GM18498 (cell line): Measurements from ENCODE around the gene TMEM184B.

ENCODE experiments used
- ATAC-seq: cut with Tn5 transposase; IDR thresholded peaks from one replicate; pipeline ENCODE4 v1.9.1; 2021; ENCODE audit warnings: mild to moderate bottlenecking, moderate library complexity; ENCODE audit not compliant: unreplicated experiment

TMEM184B gene

DNA sequence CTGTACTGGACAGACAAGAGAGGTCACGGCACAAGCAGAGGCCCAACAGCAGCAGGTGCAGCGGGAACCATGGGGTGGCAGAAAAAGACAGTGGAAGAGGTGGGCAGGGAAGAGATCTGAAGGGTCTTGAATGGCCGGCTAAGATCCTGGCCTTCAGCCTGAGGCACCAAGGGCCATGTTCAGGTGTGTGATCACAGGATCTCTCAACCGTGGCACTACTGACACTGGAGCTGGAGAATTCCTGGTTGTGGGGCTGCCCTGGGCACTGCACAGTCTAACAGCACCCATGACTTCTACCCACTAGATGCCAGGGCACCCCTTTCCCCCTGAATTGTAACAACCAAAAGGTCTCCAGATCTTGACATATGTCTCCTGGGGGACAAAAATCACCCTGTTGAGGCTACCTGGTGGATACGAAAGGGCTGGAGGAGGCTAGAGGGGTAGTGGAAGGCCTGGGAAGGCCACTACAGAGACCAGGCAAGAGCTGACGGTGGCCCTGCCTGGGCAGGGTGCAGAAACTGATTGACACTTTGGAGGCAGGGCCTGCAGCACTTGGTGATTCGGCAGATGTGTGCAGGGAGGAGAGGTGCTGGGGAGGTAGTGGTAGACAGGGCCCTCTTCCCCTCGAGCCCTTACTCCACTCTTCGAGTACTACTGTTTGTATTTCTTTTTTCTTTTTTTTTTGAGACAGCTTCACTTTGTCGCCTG, 36.1 kb upstream of the TMEM184B start:
- no peak for ATAC-seq

DNA sequence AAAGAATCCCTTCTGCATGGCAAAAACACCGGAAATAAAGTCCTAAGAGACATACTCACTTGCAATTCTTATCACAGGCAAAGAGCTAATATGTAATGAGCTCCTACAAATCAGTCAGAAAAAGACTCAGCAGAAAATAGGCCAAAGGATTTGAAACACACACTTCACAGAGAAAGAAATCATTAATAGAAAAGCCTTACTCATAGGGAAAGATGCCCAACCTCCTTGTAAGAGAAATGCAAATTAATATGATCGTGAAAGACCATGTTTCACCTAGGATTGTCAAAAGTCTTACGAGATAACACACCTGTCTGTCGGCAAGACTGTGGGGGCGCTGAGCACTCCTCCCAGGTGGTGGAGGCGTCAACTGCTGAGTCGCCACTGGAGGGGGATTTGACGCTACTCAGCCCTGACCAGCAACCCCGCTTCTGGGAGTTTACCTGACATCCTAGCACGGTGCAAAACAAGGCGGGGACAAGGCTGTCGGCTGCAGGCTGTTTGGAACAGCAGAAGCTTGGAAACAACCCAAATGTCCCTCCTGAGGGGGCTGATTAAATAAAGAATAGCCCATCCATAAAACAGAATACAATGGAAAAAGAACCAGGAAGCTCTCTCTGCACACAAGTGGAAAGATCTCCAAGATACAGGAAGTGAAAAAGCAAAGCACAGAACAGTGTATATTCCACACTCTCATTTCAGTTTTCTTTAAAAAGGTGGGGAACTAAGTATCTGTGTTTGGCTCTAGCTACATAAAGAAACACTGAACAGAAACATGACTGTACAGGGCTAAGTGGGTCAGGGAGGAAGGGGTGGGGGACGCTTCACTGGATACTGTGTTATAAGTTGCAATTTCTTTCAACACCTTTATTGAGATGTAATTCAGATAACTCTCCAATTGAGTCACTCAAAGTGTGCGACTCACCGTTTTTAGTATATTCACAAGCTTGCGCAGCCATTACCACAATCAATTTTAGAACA, 33.0 kb upstream of the TMEM184B start:
- ATAC-seq: peak; percentile 74

DNA sequence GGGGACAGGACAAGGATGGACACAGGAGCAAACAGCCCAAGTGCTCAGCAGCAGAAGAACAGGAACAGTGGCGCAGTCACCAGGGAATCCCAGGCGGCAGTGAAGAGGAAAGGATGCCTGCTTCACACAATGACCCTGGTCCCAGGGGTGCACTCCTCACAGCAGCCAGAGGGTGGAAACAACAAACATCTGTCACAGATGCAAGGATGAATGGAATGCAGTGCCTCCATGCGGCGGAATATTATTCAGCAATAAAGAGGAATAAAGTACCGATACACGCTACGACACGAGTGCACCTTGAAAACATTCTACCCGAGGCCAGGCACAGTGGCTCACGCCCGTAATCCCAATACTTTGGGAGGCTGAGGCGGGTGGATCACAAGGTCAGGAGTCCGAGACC, 31.7 kb upstream of the TMEM184B start:
- ATAC-seq: no peak

DNA sequence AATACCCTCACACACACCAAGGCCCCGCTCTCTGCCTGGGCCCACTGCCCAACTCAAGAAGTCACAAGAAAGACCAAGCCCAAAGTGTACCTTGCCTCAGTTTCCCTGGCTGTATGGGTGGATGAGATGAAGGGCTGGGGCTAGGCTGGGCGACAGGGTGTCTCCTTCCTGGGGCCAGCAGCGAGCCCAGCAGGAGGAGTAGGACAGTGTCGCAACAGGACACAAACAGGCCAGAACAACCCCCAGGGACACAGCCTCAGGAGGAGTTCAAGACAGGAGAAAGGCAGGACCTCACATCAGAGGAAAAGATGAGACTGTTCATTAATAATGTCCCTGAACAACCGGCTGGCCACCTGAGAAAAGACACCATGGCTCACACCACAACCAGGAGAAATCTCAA, 31.2 kb upstream of the TMEM184B start:
- ATAC-seq: no peak

DNA sequence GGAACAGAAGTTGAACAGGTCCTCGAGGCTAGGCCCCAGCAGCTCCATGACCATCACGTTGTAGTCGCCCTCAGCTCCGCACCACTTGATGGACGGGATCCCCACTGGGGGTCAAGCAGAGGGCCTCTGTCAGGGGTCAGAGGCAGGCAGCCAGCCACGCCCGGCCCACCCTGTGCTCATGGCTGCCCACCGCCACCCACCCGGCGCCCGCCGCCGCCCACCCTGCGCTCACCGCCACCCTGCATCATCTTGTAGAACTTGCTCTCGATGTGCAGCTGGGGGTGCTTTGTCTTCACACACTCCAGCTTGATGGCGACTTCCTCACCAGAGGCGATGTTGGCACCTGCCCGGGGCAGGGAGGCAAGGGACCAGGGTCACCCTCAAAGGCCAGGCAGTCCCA, 30.1 kb upstream of the TMEM184B start:
- ATAC-seq: no peak

DNA sequence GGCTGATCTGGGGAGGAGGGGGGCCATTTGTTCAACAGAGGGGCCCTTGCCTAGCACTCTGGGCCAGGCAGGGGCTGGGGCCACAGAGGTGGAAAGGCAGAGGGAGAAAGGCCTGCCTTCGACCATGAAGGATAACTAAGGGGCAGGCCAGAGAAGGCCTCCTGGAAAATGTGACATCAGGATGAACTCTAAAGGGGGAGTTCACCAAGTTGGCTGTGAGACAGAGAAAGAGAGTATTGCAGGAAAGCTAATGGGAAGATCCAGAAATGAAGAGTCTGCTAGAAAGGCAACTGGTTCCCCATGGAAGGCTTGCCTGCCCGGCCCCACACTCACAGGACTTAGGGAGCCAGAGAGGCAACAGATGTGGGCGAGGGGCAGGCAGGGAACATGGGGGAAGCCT, 28.1 kb upstream of the TMEM184B start:
- ATAC-seq: no peak

DNA sequence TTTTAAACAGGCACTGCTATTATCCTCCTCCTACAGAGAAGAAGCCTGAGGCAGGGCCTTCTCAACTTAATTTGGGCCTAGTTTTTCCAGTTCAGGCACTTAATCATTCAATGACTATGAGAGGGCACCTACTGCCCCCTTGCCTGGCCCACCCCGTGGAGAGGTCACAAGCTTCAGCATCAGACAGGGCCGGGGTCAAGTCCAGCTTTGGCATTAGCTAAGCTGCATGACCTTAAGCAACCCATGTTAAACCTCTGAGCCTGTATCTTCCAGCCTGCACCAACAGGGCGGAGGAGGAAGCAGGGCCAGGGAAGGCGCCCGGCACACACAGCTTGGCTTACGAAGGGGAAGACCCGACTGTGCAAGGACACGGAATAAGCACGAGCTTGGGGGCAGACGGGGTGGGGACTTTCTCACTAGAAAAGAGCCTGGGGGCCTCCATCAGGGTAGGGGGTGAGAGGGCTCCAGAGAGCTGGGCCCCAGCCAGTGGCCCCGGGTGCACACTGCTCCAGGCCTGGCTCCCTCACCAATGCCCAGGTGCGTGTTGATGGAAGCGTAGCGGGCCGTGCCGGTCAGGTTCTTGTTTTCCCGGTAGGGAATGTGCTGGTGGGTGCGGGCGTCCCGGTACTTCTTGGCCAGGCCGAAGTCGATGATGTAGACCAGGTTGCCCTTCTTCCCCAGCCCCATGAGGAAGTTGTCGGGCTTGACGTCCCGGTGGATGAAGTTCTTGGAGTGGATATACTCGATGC, 27.6 kb upstream of the TMEM184B start:
- ATAC-seq: no peak

DNA sequence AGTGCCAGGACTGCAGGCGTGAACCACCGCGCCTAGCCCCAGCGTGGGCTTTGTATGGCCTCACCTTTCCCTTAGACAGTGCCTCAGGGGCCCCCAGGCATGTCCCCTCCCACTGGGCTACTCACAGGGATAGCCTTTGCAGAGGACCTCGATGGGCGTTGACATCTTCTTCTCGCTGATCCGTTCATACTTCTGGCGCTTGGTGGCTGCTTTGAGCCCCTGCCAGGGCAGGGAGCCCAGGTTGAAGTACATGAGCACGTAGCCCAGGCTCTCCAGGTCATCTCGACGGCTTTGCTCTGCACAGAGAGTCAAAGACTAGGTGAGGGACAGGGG, 26.9 kb upstream of the TMEM184B start:
- no peak for ATAC-seq

DNA sequence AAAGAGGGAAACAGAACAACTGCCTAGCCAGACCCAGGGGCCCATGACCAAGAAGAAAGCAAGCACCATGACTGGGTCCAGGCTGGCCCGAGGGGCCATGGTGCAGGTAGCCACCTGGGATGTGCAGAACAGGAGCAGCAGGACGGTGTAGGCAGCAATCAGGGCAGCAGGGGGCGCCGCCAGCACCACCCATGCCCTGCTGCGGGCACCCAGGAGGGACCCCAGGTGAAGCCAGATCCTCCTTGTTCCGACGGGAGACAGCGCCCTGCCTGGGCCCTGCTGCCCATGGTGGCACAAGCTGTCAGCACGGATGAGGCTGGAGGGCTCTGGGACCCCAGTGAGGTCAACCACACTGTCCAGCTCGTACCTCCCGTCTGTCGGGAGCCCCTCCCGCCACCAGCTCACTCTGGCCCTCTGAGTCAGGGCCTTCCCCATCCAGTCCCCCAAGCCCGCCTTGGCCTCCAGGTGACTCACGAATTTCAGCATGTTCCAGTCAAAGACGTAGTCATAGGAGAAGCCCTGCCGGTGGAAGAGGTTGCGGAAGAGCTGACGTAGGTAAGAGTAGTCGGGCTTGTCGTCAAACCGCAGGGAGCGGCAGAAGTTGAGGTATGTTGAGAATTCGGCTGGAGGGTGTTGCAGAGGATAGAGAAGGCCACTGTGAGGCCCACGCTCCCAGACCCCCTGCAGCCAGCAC, 25.6 kb upstream of the TMEM184B start:
- no peak for ATAC-seq

DNA sequence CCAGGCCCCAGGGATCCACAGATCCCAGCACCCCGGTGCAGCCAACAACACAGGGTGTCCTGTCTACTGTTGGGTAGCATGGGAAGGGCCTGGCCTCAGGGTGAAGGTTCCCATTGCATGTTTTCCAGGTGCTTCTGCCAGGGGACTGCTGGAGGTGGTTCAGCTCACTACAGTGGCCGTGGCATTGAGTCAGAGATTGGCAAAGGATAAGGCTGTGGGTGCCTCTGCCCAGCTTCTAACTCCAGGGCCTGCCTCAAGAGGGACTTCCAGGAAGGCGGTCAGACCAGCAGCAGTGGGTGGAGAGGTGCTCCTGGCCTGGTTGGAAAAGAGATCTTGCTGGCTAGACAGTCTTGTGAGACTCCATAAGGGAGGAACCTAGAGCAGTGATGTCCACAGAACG, 23.6 kb upstream of the TMEM184B start:
- ATAC-seq: no peak

DNA sequence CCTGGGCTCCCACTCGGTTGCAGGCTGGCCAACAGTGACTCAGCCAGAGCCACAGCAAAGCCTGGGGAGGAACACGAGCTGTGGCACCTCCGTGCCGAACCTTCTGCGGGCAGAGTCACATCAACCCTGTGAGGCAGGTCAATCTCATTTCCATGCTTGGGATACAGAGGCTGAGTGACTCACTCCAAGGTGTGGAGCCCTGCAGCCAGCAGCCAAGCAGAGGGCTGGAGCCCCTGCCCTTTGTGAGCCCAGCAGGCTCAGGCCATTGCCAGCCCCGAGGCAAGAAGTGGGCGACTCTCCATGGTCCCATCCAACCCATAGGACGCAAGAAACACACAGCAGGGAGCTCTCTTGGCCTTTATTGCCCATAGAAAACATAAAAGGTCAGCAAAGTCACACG, 23.1 kb upstream of the TMEM184B start:
- no peak for ATAC-seq

DNA sequence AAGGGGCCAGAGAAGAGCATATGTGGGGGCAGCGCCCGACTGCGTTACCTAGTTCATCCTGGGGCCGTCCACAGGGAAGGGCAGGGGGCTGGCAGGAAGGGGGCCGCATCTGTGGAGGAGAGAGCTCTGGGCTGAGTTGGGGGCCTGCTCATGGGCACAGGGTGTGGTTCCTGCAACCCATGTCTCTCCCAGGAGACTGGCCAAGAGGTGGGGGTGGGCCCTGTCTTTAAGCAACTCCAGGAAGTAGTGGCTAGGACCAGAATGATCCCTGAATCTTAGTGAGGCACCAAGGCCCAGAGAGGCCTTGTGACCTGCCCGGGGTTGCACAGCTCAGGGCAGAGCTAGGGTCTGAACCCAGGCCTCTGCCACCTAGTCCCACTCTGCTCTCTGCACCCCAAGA, 22.5 kb upstream of the TMEM184B start:
- no peak for ATAC-seq

DNA sequence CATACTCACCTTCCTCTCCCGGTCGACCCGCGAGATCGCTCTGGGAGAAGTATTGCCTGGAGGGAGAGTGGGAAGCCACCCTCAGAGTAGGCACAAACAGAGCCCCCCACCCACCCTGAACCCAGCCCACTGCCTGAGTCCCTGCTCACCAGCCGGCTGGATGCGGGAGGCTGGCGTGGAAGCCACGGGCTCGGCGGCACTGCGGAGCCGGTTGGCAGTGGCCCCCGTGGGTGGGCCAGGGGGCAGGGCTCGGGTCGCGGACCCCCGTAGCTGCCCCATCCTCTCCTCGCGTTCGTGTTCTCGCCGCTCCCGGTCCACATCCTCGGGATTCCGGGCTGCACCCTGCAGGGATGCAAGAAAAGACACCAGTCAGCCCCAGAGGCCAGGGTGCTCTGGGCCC, 21.4 kb upstream of the TMEM184B start:
- ATAC-seq: no peak

DNA sequence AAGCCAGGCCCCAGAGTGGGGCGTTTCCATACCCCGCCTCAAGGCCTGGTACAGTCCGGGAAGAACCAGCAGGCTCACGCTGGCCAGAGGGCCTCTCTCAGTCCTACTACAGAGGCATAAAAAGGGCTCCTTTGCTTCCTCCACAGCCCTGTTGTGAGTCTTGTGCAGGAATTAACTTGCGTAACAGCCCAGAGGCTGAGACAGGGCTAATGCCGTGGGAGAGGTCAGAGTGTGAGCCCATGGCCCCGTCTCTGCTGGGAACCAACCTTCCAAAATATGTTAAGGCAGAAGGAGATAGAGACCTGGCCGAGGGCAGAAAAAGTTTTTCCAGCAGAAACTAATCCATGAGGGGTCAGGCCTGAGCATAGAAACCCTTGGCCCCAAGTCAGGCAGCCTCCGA, 19.9 kb upstream of the TMEM184B start:
- ATAC-seq: no peak

DNA sequence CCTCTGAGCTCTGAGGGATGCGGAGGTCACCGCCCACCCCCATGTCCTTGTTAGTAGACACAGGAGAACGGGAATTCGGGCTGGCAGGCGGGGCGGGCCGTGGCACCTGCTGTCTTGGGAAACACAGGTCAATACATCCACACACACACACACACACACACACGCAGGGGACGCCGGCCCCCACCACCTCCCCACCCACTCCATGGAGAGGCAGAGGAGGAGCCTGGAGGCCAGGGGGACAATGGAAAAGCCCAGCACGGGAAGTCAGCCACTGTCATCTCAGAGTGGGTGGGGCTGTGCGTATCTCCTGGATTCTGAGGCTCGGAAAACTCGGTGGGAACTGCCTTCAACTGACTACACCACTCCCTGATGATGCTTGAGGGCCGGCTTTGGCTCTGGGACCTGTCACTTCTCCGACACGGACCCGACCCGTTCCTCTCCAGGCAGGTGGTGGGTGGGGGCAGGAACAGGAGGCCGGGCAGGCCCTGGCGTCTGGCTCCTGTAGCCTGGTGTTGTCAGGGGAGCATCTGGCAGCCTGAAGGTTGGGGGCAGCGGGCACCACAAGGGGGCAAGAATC, 18.5 kb upstream of the TMEM184B start:
- no peak for ATAC-seq

DNA sequence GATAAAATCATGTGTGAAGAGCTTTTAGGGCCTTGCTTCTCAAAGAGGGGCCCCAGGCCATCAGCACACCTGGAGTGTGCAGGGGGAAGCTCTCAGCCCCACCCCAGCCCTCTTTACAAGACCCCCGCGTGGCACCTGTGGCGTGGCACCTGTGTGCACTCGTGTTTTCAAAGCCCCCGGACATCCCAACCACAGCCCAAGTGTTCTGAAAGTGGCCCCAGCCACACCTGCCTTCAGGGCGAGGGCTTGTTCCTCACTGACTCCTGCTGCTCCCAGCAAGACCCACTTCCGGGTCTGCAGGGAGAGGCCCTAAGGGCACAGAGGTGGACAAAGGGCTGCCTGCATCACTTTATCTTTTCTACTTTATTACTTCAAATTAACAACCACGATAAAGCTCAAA, 17.5 kb upstream of the TMEM184B start:
- no peak for ATAC-seq

DNA sequence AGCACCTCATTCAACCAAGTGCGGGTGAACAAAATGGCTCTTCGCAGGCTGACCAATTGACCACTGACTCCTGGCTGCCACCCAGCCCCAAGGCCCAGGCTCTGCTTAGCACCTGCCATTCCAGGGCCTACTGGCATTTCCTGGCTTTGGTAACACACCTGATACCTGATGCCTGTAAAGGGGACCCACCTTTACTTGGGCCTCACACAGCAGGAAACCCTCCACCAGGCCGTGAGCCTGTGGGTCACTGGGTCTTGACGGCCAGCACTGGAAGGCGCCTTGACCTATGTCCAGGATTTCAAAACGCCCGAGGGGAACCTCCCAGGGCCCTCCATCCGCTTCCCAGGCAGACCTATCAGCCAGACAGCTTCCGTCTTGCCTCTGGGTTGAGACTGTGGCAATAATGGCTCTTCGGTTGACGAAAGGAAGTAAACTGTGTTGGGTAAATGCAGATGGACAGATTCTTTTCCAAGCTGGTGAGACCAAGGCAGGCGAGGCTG, 16.8 kb upstream of the TMEM184B start:
- ATAC-seq: no peak

DNA sequence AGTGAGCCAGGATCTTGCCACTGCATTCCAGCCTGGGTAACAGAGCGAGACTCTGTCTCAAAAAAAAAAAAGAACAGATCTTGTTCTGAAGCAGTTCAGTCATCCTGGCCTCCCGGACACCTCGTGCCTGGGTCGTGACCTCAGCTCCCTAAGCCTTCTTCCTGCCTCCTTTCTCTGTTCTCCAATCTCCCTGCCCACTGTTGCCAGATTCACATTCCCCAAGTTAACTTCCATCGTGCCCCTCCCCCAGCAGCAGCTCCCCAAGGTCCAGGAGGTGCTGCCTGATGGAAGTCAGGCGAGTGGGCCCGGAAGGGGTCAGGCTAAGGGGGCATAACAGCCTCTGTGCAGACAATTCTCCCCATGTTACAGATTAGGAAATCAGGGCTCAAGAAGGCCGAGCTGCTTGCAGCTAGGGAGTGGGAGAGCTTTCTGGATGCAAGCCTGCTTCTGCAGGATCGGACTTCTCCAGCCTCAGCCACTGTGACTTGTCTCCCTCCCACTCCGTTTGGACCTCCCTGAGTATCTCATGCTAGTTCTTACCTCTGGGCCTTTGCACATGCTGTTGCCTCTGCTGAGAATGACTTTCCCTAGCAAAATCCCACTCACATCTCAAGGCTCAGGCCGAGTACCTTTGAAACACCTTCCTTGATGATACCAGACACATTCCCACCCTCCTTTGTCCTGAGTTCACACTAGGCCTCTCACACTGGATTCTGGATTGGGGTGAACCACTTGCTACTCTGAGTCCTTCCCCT, 14.3 kb upstream of the TMEM184B start:
- no peak for ATAC-seq

DNA sequence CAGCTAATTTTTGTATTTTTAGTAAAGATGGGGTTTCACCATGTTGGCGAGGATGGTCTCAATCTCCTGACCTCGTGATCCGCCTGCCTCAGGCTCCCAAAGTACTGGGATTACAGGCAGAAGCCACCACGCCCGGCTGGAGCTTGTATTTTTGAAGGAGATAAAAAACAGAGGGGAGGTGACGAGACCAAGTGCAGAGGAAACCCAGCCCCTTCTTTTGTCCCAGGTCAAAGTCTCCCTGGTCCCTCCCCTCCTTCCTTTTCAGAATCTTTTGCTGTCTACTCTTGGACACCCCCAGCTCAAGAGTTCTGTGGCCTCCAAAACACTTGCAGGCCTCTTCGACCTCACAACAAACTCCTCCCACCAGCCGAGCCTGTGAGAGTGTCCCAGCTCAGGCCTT, 12.2 kb upstream of the TMEM184B start:
- no peak for ATAC-seq

DNA sequence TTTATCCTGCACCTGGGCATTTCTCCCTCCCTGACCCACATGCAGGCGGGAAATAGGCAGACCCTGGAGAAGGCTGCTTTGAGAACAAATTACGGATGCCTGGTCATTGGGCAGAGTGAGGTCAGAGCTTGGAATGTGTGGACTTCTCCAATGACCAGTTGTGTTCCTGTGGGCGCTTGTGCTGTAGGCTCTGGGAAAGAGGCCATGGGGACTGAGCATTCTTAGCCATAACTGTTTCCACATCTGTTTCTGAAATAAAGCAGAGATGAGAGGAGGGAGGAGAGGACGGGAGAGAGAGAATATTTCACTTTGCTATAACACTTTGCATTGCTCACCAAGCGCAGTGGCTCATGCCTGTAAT, 11.2 kb upstream of the TMEM184B start:
- ATAC-seq: no peak
